Endothelial cell of umbilical vein (primary cell): ENCODE data around the gene SCRN1. TPM values are rescaled to one million over a fixed set of nuclear protein-coding genes. Genes with fewer than 3 reads are reported as not detected.

Experiments used
- BruUV-seq: library from RNA; stranded (reverse); fragments of 400-500 nt; replicated peaks from 2 replicates; lab custom pipeline; 2021; lab: Mats Ljungman, UMichigan
- CTCF ChIA-PET: fragments of 300-600, 350-600 bp; sonication (Branson Sonifier 250); formaldehyde crosslinking; loops from one replicate; lab custom pipeline; 2021; ENCODE audit warnings: antibody characterized with exemption, inconsistent platforms; lab: Charles Lee
- POLR2A ChIA-PET: fragments of 300-600, 350-600 bp; sonication (Branson Sonifier 250); formaldehyde crosslinking; loops from one replicate; lab custom pipeline; 2021; ENCODE audit warnings: antibody characterized with exemption, inconsistent platforms; lab: Charles Lee
- DNase-seq: peaks from one replicate; pipeline ENCODE4 v3.0.0-alpha.2; 2011; ENCODE audit warnings: low read depth, low spot score
- FAIRE-seq: peaks from 2 replicates; lab custom pipeline; 2011; peaks lifted over from hg19 to GRCh38; lab: Jason Lieb, UNC
- H2AFZ ChIP-seq: 2 replicates; pipeline ENCODE4 v1.6.0; 2012; ENCODE audit warnings: low read depth, low read length, control low read depth, inconsistent platforms
- H3K27ac ChIP-seq: 2 replicates; pipeline ENCODE4 v1.5.1; 2011; ENCODE audit warnings: low read depth, mild to moderate bottlenecking, control low read depth, low read length, moderate library complexity; ENCODE audit not compliant: insufficient read depth
- H3K27me3 ChIP-seq, 2 experiments: 2 replicates each; pipeline versions ENCODE4 v1.6.0 to v1.6.1; 2011; ENCODE audit warnings: low read length in 2 of 2, mixed read lengths in 1 of 2; ENCODE audit not compliant: control insufficient read depth in 2 of 2, insufficient read depth in 2 of 2
- H3K36me3 ChIP-seq, 2 experiments: 2 replicates in 1 of 2; 3 replicates in 1 of 2; pipeline ENCODE4 v1.5.1; 2011; ENCODE audit warnings: low read length in 2 of 2, mild to moderate bottlenecking in 1 of 2, moderate library complexity in 1 of 2; ENCODE audit not compliant: control insufficient read depth in 2 of 2, insufficient read depth in 2 of 2; ENCODE audit errors: extremely low read depth in 1 of 2
- H3K4me1 ChIP-seq: 3 replicates; pipeline ENCODE4 v1.5.1; 2011; ENCODE audit warnings: mild to moderate bottlenecking, low read length; ENCODE audit not compliant: control insufficient read depth, insufficient read depth; ENCODE audit errors: extremely low read depth
- H3K4me2 ChIP-seq: 2 replicates; pipeline ENCODE4 v1.6.1; 2011; ENCODE audit warnings: low read length, control low read depth, mixed read lengths; ENCODE audit not compliant: insufficient read depth
- H3K4me3 ChIP-seq, 3 experiments: fragments of 200-600 bp in 1 of 3; sonication (generic), shearing (Covaris generic) in 1 of 3; replicated peaks in 1 of 3; 2 replicates each; pipeline ENCODE4 v1.5.1; 2011 to 2016; ENCODE audit warnings: control low read depth in 3 of 3, low read length in 3 of 3, mild to moderate bottlenecking in 2 of 3, inconsistent platforms in 1 of 3, low read depth in 1 of 3, moderate library complexity in 1 of 3; ENCODE audit not compliant: insufficient read depth in 1 of 3
- H3K79me2 ChIP-seq: 2 replicates; pipeline ENCODE4 v1.6.0; 2012; ENCODE audit warnings: low read length, inconsistent platforms; ENCODE audit not compliant: control insufficient read depth, insufficient read depth
- H3K9ac ChIP-seq: replicated peaks from 2 replicates; pipeline ENCODE3; 2011; ENCODE audit warnings: low read length, control low read depth; ENCODE audit not compliant: insufficient read depth; ENCODE audit errors: extremely low read depth
- H3K9me1 ChIP-seq: replicated peaks from 3 replicates; pipeline ENCODE4 v1.6.0; 2011; ENCODE audit warnings: mild to moderate bottlenecking, low read length; ENCODE audit not compliant: control insufficient read depth, insufficient read depth; ENCODE audit errors: extremely low read depth
- H3K9me3 ChIP-seq: replicated peaks from 2 replicates; pipeline ENCODE4 v1.5.1; 2012; ENCODE audit warnings: low read length, inconsistent platforms; ENCODE audit not compliant: control insufficient read depth, insufficient read depth
- H4K20me1 ChIP-seq: replicated peaks from 2 replicates; pipeline ENCODE3; 2011; ENCODE audit warnings: mild to moderate bottlenecking, low read length; ENCODE audit not compliant: control insufficient read depth, insufficient read depth; ENCODE audit errors: extremely low read depth
- EZH2 ChIP-seq: IDR thresholded peaks from 2 replicates; pipeline ENCODE4 v1.6.1; 2012; ENCODE audit warnings: borderline replicate concordance, low read depth, mild to moderate bottlenecking, moderate library complexity, low read length, inconsistent platforms; ENCODE audit not compliant: severe bottlenecking
- FOS ChIP-seq: IDR thresholded peaks from 2 replicates; pipeline ENCODE4 v1.6.1; 2011; ENCODE audit warnings: mild to moderate bottlenecking, low read length, moderate library complexity, borderline replicate concordance; ENCODE audit not compliant: insufficient read depth
- GATA2 ChIP-seq: IDR thresholded peaks from 2 replicates; pipeline ENCODE4 v1.7.0; 2011; ENCODE audit warnings: low read depth, mild to moderate bottlenecking, moderate library complexity, mixed read lengths, low read length; ENCODE audit not compliant: insufficient read length, insufficient read depth
- JUN ChIP-seq: IDR thresholded peaks from 2 replicates; pipeline ENCODE4 v1.6.1; 2011; ENCODE audit warnings: borderline replicate concordance, low read depth; ENCODE audit not compliant: insufficient read length, insufficient read depth
- MYC ChIP-seq: IDR thresholded peaks from one replicate; pipeline ENCODE4 v1.6.1; 2011; ENCODE audit warnings: mild to moderate bottlenecking, low read depth, low read length
- POLR2A ChIP-seq: IDR thresholded peaks from 2 replicates; pipeline ENCODE4 v1.6.1; 2012; ENCODE audit warnings: low read depth, mild to moderate bottlenecking, control low read depth, low read length
- POLR2AphosphoS5 ChIP-seq: IDR thresholded peaks from 2 replicates; pipeline ENCODE4 v1.6.1; 2012; ENCODE audit warnings: low read depth, mild to moderate bottlenecking, control low read depth, low read length, moderate library complexity; ENCODE audit not compliant: insufficient read depth
- dilution Hi-C: fragments of 300-500 bp; cut with MboI; formaldehyde crosslinking; loops from one replicate; pipeline ENCODE4 v1.15.0; 2019; ENCODE audit warnings: low sequenced_read_pairs; ENCODE audit not compliant: extremely low pct_ligation_motif_present
- intact Hi-C: fragments of 100-400 bp; cut with micrococcal nuclease; formaldehyde crosslinking; loops from one replicate; pipeline ENCODE4 v1.10.0; 2022
- polyA plus RNA-seq, 4 experiments: library from polyadenylated mRNA; depleted of rRNA in 3 of 4; stranded (reverse) in 3 of 4; unstranded in 1 of 4; fragments of >200 nt; gene quantifications; 2 replicates each; pipeline versions ENCODE4 v1.2.1 to v1.2.3, GENCODE V29; 2011 to 2012; ENCODE audit warnings: missing spikeins in 1 of 4
- total RNA-seq: library from RNA; stranded (reverse); gene quantifications from 2 replicates; pipeline ENCODE4 v1.2.3, GENCODE V29; 2021
- TF ChIP-seq, protein P1 (sequence below): IDR thresholded peaks from 2 replicates; pipeline ENCODE4 v1.6.1; 2011; ENCODE audit not compliant: insufficient read depth, insufficient read length
- TF ChIP-seq, protein P2 (sequence below), 2 donors: IDR thresholded peaks; 1 replicate in 1 of 2; 2 replicates in 1 of 2; pipeline ENCODE4 v1.5.1; 2011; ENCODE audit warnings: low read length in 2 of 2, mild to moderate bottlenecking in 2 of 2, moderate library complexity in 2 of 2, control low read depth in 1 of 2, inconsistent platforms in 1 of 2, low read depth in 1 of 2; ENCODE audit not compliant: insufficient read depth in 1 of 2; ENCODE audit errors: extremely low read depth in 1 of 2

The SCRN1 gene
- total and polyA plus RNA-seq, 2 donors (not counting 3 experiments of a cell fraction or from before 2014, with no cell fraction given) = 57.0 to 127 TPM

- Histone ChIP-seq H2AFZ (no peak overlapping the region), H3K79me2 (peaks cover 2% of the 10 kb centered on the region), H3K9ac (no peak overlapping the region), H4K20me1 (no peaks in the 10 kb centered on the region), H3K4me1 (no peaks in the 10 kb centered on the region), H3K27me3 (no peaks in the 10 kb centered on the region), H3K4me2 (no peak overlapping the region), H3K9me1 (no peaks in the 10 kb centered on the region), H3K9me3 (no peaks in the 10 kb centered on the region), H3K4me3 (no peak overlapping the region), H3K27ac (no peak overlapping the region), H3K36me3 (peaks cover 11 to 12% of the 10 kb centered on the region in 2 experiments)
- POLR2A ChIA-PET = no interaction called here
- CTCF ChIA-PET = interaction anchor here (1.0 to 4.2 kb wide), 2 partner anchors 10 to 107 kb away, joined by 3 to 18 read pairs; no protein-coding TSS in a partner anchor
- BruUV-seq = no TSS peak
- TF ChIP-seq FOS (no peak), POLR2AphosphoS5 (no peak), EZH2 (no peak), POLR2A (no peak), JUN (no peak), MYC (no peak), GATA2 (no peak)
- TF ChIP-seq, protein P1, sequence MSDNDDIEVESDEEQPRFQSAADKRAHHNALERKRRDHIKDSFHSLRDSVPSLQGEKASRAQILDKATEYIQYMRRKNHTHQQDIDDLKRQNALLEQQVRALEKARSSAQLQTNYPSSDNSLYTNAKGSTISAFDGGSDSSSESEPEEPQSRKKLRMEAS = no peak
- TF ChIP-seq, protein P2, sequence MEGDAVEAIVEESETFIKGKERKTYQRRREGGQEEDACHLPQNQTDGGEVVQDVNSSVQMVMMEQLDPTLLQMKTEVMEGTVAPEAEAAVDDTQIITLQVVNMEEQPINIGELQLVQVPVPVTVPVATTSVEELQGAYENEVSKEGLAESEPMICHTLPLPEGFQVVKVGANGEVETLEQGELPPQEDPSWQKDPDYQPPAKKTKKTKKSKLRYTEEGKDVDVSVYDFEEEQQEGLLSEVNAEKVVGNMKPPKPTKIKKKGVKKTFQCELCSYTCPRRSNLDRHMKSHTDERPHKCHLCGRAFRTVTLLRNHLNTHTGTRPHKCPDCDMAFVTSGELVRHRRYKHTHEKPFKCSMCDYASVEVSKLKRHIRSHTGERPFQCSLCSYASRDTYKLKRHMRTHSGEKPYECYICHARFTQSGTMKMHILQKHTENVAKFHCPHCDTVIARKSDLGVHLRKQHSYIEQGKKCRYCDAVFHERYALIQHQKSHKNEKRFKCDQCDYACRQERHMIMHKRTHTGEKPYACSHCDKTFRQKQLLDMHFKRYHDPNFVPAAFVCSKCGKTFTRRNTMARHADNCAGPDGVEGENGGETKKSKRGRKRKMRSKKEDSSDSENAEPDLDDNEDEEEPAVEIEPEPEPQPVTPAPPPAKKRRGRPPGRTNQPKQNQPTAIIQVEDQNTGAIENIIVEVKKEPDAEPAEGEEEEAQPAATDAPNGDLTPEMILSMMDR (IDR thresholded peaks at IDR 0.05; ENCODE audit: extremely low read depth in 1 of 2, insufficient read depth in 1 of 2, low read depth in 1 of 2, low read length in 2 of 2) = no peak
- dilution Hi-C loops (no loop called here), intact Hi-C loops (no loop called here)
- FAIRE-seq (no peak), DNase-seq (no peak)
Measured at GRCh38 chr7:29955075-29955792, 34.4 kb downstream of the SCRN1 start.
